ENCODE data around the gene SNX14.

GRCh38 chr6:85561750-85562357 is 31.8 kb downstream of the SNX14 start:
- no peak for TF ChIP-seq POLR2A (IDR thresholded peaks at IDR 0.05; ENCODE audit: low read depth, low read length)
- TF ChIP-seq POLR2AphosphoS5 (IDR thresholded peaks at IDR 0.05; ENCODE audit: low read depth, low read length), result no peak

Measured in GM12891 (cell line).